K562 (cell line): ENCODE data around the gene CACNA2D4. TPM values are rescaled to one million over a fixed set of nuclear protein-coding genes. Genes with fewer than 3 reads are reported as not detected.

Experiments used
- ATAC-seq: fragments of 200-7000 bp; cut with Tn5 transposase; 3 replicates; pipeline ENCODE4 v1.9.1; 2020; ENCODE audit warnings: moderate library complexity
- BruUV-seq: library from RNA; stranded (reverse); fragments of 400-500 nt; replicated peaks from 2 replicates; lab custom pipeline; 2021; lab: Mats Ljungman, UMichigan
- CTCF ChIA-PET: fragments of 300-600 bp; formaldehyde crosslinking; extraction: SDS; loops from one replicate; lab custom pipeline; 2021; ENCODE audit warnings: low intra/inter-chr PET ratio; lab: Yijun Ruan, JAX
- POLR2A ChIA-PET: fragments of 300-600, 350-650 bp; sonication (Branson Sonifier 250); formaldehyde crosslinking; extraction: SDS; loops from one replicate; lab custom pipeline; 2021; ENCODE audit warnings: antibody characterized with exemption, inconsistent platforms; lab: Yijun Ruan, JAX
- DNase-seq, 4 experiments: peaks; one replicate each; pipeline versions ENCODE4 v3.0.0 to v3.0.0-alpha.2; 2011 to 2018; ENCODE audit warnings: low spot score in 3 of 4, mixed read lengths in 3 of 4; ENCODE audit errors: extremely low read depth in 1 of 4
- FAIRE-seq: peaks from 2 replicates; lab custom pipeline; 2011; peaks lifted over from hg19 to GRCh38; lab: Jason Lieb, UNC
- H2AFZ ChIP-seq: 2 replicates; pipeline ENCODE4 v1.6.0; 2011; ENCODE audit warnings: low read depth, low read length, control low read depth, inconsistent platforms
- H3K27ac ChIP-seq: fragments of 200-600 bp; 3 replicates; pipeline ENCODE4 v1.8.0; 2011; ENCODE audit warnings: low read depth, mild to moderate bottlenecking, control low read depth, inconsistent platforms, low read length, moderate library complexity, mixed read lengths; ENCODE audit errors: extremely low read depth
- H3K27me3 ChIP-seq, 2 experiments: fragments of 300-600 bp in 1 of 2; 2 replicates in 1 of 2; 3 replicates in 1 of 2; pipeline versions ENCODE4 v1.6.0 to v1.8.0; 2011; ENCODE audit warnings: inconsistent platforms in 2 of 2, low read length in 2 of 2, mild to moderate bottlenecking in 1 of 2, mixed read lengths in 1 of 2, moderate library complexity in 1 of 2; ENCODE audit not compliant: control insufficient read depth in 2 of 2, insufficient read depth in 2 of 2
- H3K36me3 ChIP-seq: fragments of 300-600 bp; 3 replicates; pipeline ENCODE4 v1.8.0; 2011; ENCODE audit warnings: mild to moderate bottlenecking, low read length, inconsistent platforms; ENCODE audit not compliant: control insufficient read depth, insufficient read depth
- H3K4me1 ChIP-seq, 2 experiments: fragments of 200-600 bp in 1 of 2; replicated peaks in 1 of 2; 2 replicates in 1 of 2; 3 replicates in 1 of 2; pipeline versions ENCODE4 v1.5.1 to v1.8.0; 2011; ENCODE audit warnings: inconsistent platforms in 2 of 2, low read length in 2 of 2, mild to moderate bottlenecking in 1 of 2, mixed read lengths in 1 of 2, moderate library complexity in 1 of 2; ENCODE audit not compliant: control insufficient read depth in 2 of 2, insufficient read depth in 2 of 2
- H3K4me2 ChIP-seq: 2 replicates; pipeline ENCODE4 v1.6.1; 2011; ENCODE audit warnings: low read length, control low read depth, inconsistent platforms, mixed read lengths; ENCODE audit not compliant: insufficient read depth
- H3K4me3 ChIP-seq: fragments of 200-600 bp; sonication (generic), shearing (Covaris generic); 2 replicates; pipeline ENCODE4 v1.5.1; 2016; ENCODE audit warnings: control low read depth, inconsistent platforms
- H3K79me2 ChIP-seq: fragments of 200-600 bp; 3 replicates; pipeline ENCODE4 v1.8.0; 2011; ENCODE audit warnings: low read length, inconsistent platforms; ENCODE audit not compliant: control insufficient read depth, insufficient read depth
- H3K9ac ChIP-seq, 2 experiments: 2 replicates each; pipeline versions ENCODE4 v1.6.0 to v1.6.1; 2011; ENCODE audit warnings: low read depth in 2 of 2, low read length in 2 of 2, control low read depth in 1 of 2, inconsistent platforms in 1 of 2, mild to moderate bottlenecking in 1 of 2, mixed read lengths in 1 of 2; ENCODE audit not compliant: insufficient read depth in 1 of 2
- H3K9me1 ChIP-seq: one replicate; pipeline ENCODE4 v1.6.0; 2011; ENCODE audit warnings: inconsistent platforms, mild to moderate bottlenecking, low read length, moderate library complexity; ENCODE audit not compliant: control insufficient read depth, insufficient read depth
- H3K9me3 ChIP-seq: replicated peaks from 2 replicates; pipeline ENCODE4 v1.5.1; 2011; ENCODE audit warnings: low read depth, low read length, inconsistent platforms; ENCODE audit not compliant: control insufficient read depth, insufficient read depth
- H4K20me1 ChIP-seq: replicated peaks from 2 replicates; pipeline ENCODE4 v1.6.1; 2011; ENCODE audit warnings: low read length, inconsistent platforms, mixed read lengths; ENCODE audit not compliant: control insufficient read depth, insufficient read depth
- EWSR1 ChIP-seq: fragments of 450-650 bp; IDR thresholded peaks from 2 replicates; pipeline ENCODE4 v1.6.1; 2018; ENCODE audit warnings: borderline replicate concordance, mild to moderate bottlenecking, low read depth, moderate library complexity; ENCODE audit not compliant: partially characterized antibody
- FUS ChIP-seq: fragments of 200-400 bp; formaldehyde crosslinking; optimal IDR thresholded peaks from 2 replicates; pipeline ENCODE3; 2017; ENCODE audit warnings: low read depth, low read length
- HIVEP1 ChIP-seq: fragments of 250-450 bp; sonication (Bioruptor Pico); IDR thresholded peaks from 2 replicates; pipeline ENCODE4 v1.4.0; 2020; ENCODE audit warnings: mild to moderate bottlenecking
- HNRNPH1 ChIP-seq: fragments of 200-400 bp; formaldehyde crosslinking; optimal IDR thresholded peaks from 2 replicates; pipeline ENCODE3; 2017; ENCODE audit warnings: low read depth, mild to moderate bottlenecking, low read length, moderate library complexity
- JUNB ChIP-seq: fragments of 450-650 bp; formaldehyde crosslinking; conservative IDR thresholded peaks from 2 replicates; pipeline ENCODE4 v1.4.0; 2020; ENCODE audit warnings: mild to moderate bottlenecking
- NCOA1 ChIP-seq: fragments of 450-650 bp; IDR thresholded peaks from 2 replicates; pipeline ENCODE4 v1.6.1; 2016; ENCODE audit warnings: low read depth
- POLR2H ChIP-seq: IDR thresholded peaks from 2 replicates; pipeline ENCODE4 v1.6.1; 2016; ENCODE audit warnings: missing genetic modification characterization, low read depth, mild to moderate bottlenecking, control low read depth, missing compliant biosample characterization, moderate library complexity
- RFX7 ChIP-seq: fragments of 250-450 bp; sonication (Bioruptor Pico); IDR thresholded peaks from 2 replicates; pipeline ENCODE4 v1.5.1; 2021; ENCODE audit warnings: mild to moderate bottlenecking
- TBL1XR1 ChIP-seq, 2 experiments: IDR thresholded peaks; 2 replicates each; pipeline ENCODE4 v1.6.1; 2012; ENCODE audit warnings: improper control_type of control experiment in 2 of 2, low read length in 2 of 2, mild to moderate bottlenecking in 1 of 2
- TSC22D4 ChIP-seq: fragments of 450-650 bp; IDR thresholded peaks from 2 replicates; pipeline ENCODE4 v1.6.1; 2016; ENCODE audit warnings: missing genetic modification characterization, missing biosample characterization, control low read depth
- ZBTB17 ChIP-seq: fragments of 450-650 bp; formaldehyde crosslinking; IDR thresholded peaks from 2 replicates; pipeline ENCODE4 v1.4.0; 2020; ENCODE audit warnings: mild to moderate bottlenecking
- ZC3H11A ChIP-seq: IDR thresholded peaks from 2 replicates; pipeline ENCODE4 v1.6.1; 2012; ENCODE audit warnings: low read depth, low read length, improper control_type of control experiment
- ZKSCAN1 ChIP-seq: fragments of 150-350 bp; IDR thresholded peaks from 2 replicates; pipeline ENCODE4 v1.6.1; 2016; ENCODE audit warnings: low read depth, low read length
- WGBS: fragments of 100-300 bp; shearing (Covaris generic); methylation state at CpG from one replicate; pipeline ENCODE4 v1.1.6; 2016; ENCODE audit warnings: low coverage, mixed read lengths; ENCODE audit not compliant: insufficient coverage; ENCODE audit errors: missing lambda C conversion rate; 5-methylcytosine and 5-hydroxymethylcytosine counted together
- in situ Hi-C: fragments of 300-500 bp; cut with MboI; formaldehyde crosslinking; loops from 4 replicates; pipeline ENCODE4 v1.15.0; 2018; ENCODE audit warnings: inconsistent platforms, mixed read lengths
- intact Hi-C: fragments of 100-400 bp; cut with micrococcal nuclease; formaldehyde crosslinking; loops from 2 replicates; pipeline ENCODE4 v1.14.2; 2022
- polyA plus RNA-seq, 8 experiments: library from polyadenylated mRNA; depleted of rRNA in 4 of 8; stranded (reverse) in 5 of 8; unstranded in 3 of 8; fragments of >200 nt; fragmentation: Nextera tagmentation in 2 of 8; fragmentation: Illumina TruSeq in 1 of 8; extraction: Ambion mirVana in 2 of 8; extraction: Trizol in 1 of 8; gene quantifications; 2 replicates each; pipeline versions ENCODE4 v1.2.1 to v1.2.3, GENCODE V29; 2011 to 2014; ENCODE audit warnings: inconsistent platforms in 1 of 8, missing spikeins in 1 of 8
- total RNA-seq, 7 experiments: library from RNA; depleted of rRNA in 6 of 7; stranded (reverse); fragments of >200 nt in 6 of 7; fragmentation: Illumina TruSeq in 2 of 7; extraction: Trizol in 2 of 7; gene quantifications; 2 replicates each; pipeline versions ENCODE4 v1.2.1 to v1.2.3, GENCODE V29; 2011 to 2021; ENCODE audit warnings: low replicate concordance in 1 of 7
- TF ChIP-seq, protein P1 (sequence below): sonication (generic); formaldehyde crosslinking; IDR thresholded peaks from 2 replicates; pipeline ENCODE4 v1.5.0; 2020; ENCODE audit warnings: missing genetic modification reagents
- TF ChIP-seq, protein P2 (sequence below): IDR thresholded peaks from 2 replicates; pipeline ENCODE4 v1.6.1; 2011; ENCODE audit warnings: borderline replicate concordance, low read depth, mild to moderate bottlenecking, moderate library complexity, low read length; ENCODE audit not compliant: insufficient read depth, poor library complexity, severe bottlenecking

Gene CACNA2D4
- total and polyA plus RNA-seq, 9 of the 15 experiments (the other 6 are each of a cell fraction or from before 2014, with no cell fraction given) = 0.04 to 0.69 (median 0.40) TPM; not detected in 3

DNA sequence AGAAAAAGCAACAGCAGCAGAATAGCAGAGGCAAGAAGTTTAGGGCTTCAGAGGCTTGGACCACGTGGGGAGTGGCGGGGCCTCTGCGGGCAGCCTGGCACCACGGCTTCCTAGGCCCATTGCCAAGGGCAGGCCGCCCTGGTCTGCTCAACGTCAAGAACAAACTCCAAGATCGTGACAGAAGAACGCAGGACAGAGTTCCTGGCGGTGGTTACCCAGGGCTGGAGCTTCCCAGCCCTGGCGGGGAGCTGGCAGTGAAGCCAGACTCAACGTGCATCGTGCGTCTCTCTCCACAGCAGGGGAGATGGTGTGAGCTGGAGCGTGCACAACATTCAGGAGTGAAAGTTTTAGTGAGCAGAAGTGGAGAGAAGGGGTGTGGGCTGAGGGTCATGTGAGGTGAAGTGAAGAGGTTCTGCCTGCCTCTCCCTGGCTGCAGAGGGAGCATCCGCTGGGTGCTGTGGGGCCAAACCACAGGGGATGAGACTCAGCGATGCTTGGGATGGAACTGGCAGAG, 13.9 kb upstream of the CACNA2D4 start (continued):
- TF ChIP-seq FUS = no peak

DNA sequence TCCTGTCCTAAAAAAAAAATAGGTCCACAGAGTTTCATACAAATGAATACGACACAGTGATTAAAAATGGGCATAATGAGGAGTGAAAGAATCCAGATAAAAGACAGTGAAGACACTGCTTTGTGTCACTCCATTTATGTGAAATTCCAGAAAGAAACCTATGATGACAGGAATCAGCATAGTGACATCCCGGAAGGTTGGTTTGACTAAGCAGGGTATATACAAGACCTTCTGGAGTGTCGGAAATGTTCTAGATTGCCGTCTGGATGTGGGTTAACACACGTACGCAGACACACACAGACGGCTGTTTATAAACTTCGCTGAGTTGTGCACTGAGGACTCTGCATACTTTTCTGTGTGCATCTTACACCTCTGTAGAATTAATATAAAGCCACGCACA, 13.2 kb upstream of the CACNA2D4 start:
- Histone ChIP-seq H4K20me1 (no peaks in the 10 kb centered on the region), H3K27ac (no peak overlapping the region), H3K27me3 (peaks cover 0 to 45% of the 10 kb centered on the region in 2 experiments; a peak in 2 of 5 replicates), H3K4me1 (peaks cover 0 to 18% of the 10 kb centered on the region in 2 experiments; a peak in 1 of 5 replicates), H3K36me3 (no peaks in the 10 kb centered on the region), H3K9me3 (no peaks in the 10 kb centered on the region), H3K4me2 (no peak overlapping the region), H2AFZ (no peak overlapping the region), H3K9ac (no peak overlapping the region), H3K4me3 (no peak overlapping the region), H3K9me1 (no peaks in the 10 kb centered on the region), H3K79me2 (no peaks in the 10 kb centered on the region)
- WGBS = 15% methylated on average over 9 of the region's 9 CpGs
- DNase-seq = no peak
- ChIA-PET POLR2A (interaction anchor here (0.6 kb wide), 1 partner anchor 120 kb away, joined by 4 read pairs; no protein-coding TSS in a partner anchor), CTCF (no interaction called here)
- ATAC-seq = no peak
- intact Hi-C loops = no loop called here
- no TSS peak for BruUV-seq
- FAIRE-seq = no peak
- in situ Hi-C loops = no loop called here
- TF ChIP-seq EWSR1 = no peak
- TF ChIP-seq, protein P1, sequence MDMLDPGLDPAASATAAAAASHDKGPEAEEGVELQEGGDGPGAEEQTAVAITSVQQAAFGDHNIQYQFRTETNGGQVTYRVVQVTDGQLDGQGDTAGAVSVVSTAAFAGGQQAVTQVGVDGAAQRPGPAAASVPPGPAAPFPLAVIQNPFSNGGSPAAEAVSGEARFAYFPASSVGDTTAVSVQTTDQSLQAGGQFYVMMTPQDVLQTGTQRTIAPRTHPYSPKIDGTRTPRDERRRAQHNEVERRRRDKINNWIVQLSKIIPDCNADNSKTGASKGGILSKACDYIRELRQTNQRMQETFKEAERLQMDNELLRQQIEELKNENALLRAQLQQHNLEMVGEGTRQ (CRISPR knock-in tag) = no peak
- TF ChIP-seq, protein P2, sequence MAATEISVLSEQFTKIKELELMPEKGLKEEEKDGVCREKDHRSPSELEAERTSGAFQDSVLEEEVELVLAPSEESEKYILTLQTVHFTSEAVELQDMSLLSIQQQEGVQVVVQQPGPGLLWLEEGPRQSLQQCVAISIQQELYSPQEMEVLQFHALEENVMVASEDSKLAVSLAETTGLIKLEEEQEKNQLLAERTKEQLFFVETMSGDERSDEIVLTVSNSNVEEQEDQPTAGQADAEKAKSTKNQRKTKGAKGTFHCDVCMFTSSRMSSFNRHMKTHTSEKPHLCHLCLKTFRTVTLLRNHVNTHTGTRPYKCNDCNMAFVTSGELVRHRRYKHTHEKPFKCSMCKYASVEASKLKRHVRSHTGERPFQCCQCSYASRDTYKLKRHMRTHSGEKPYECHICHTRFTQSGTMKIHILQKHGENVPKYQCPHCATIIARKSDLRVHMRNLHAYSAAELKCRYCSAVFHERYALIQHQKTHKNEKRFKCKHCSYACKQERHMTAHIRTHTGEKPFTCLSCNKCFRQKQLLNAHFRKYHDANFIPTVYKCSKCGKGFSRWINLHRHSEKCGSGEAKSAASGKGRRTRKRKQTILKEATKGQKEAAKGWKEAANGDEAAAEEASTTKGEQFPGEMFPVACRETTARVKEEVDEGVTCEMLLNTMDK = no peak
- TF ChIP-seq TSC22D4 (tag) = no peak
- no peak for TF ChIP-seq POLR2H (tag)
- no peak for TF ChIP-seq JUNB (CRISPR knock-in tag)
- no peak for TF ChIP-seq ZKSCAN1
- TF ChIP-seq HNRNPH1 = no peak
- TF ChIP-seq ZBTB17 (CRISPR knock-in tag) = no peak
- no peak for TF ChIP-seq RFX7 (CRISPR knock-in tag)
- TF ChIP-seq HIVEP1 = no peak
- no peak for TF ChIP-seq TBL1XR1 (IDR thresholded peaks at IDR 0.05; ENCODE audit: low read length in 2 of 2)
- TF ChIP-seq NCOA1 = no peak
- TF ChIP-seq ZC3H11A = no peak
